H1 (cell line): ENCODE data around the gene RRBP1. TPM values are rescaled to one million over a fixed set of nuclear protein-coding genes. Genes with fewer than 3 reads are reported as not detected.

Source experiments
- CTCF ChIA-PET: fragments of 300-600 bp; sonication (Branson Sonifier 250); formaldehyde crosslinking; loops from one replicate; lab custom pipeline; 2021; ENCODE audit not compliant: partially characterized antibody; lab: Charles Lee
- POLR2A ChIA-PET: fragments of 300-600 bp; sonication (Branson Sonifier 250); formaldehyde crosslinking; loops from one replicate; lab custom pipeline; 2021; ENCODE audit warnings: inconsistent platforms; ENCODE audit not compliant: partially characterized antibody; lab: Charles Lee
- DNase-seq, 2 experiments: peaks; one replicate each; pipeline versions ENCODE4 v3.0.0 to v3.0.0-alpha.2; 2010 to 2022; ENCODE audit warnings: low spot score in 2 of 2, low read depth in 1 of 2, mixed read lengths in 1 of 2
- FAIRE-seq: peaks from 2 replicates; lab custom pipeline; 2011; peaks lifted over from hg19 to GRCh38; lab: Jason Lieb, UNC
- H2AFZ ChIP-seq: 2 replicates; pipeline ENCODE4 v1.8.1; 2012; ENCODE audit warnings: low read length, inconsistent platforms
- H2AK5ac ChIP-seq: 2 replicates; pipeline ENCODE4 v1.6.1; 2013; ENCODE audit warnings: low read depth, low read length
- H2BK120ac ChIP-seq: replicated peaks from 2 replicates; pipeline ENCODE3; 2013; ENCODE audit warnings: low read depth, low read length, inconsistent platforms
- H2BK12ac ChIP-seq: 2 replicates; pipeline ENCODE4 v1.6.1; 2013; ENCODE audit warnings: low read depth, low read length
- H2BK15ac ChIP-seq: 2 replicates; pipeline ENCODE4 v1.6.1; 2013; ENCODE audit warnings: low read length
- H2BK20ac ChIP-seq: 2 replicates; pipeline ENCODE4 v1.6.1; 2013; ENCODE audit warnings: low read length
- H2BK5ac ChIP-seq: 2 replicates; pipeline ENCODE4 v1.6.1; 2013; ENCODE audit warnings: low read depth, low read length
- H3K14ac ChIP-seq: 2 replicates; pipeline ENCODE4 v1.6.1; 2013; ENCODE audit warnings: inconsistent platforms; ENCODE audit not compliant: insufficient read length
- H3K18ac ChIP-seq: 2 replicates; pipeline ENCODE4 v1.6.1; 2013; ENCODE audit warnings: low read length; ENCODE audit errors: extremely low read depth
- H3K23ac ChIP-seq: 2 replicates; pipeline ENCODE4 v1.6.1; 2013; ENCODE audit warnings: inconsistent platforms; ENCODE audit not compliant: insufficient read length
- H3K23me2 ChIP-seq: 2 replicates; pipeline ENCODE4 v1.6.1; 2013; ENCODE audit warnings: low read depth, low read length
- H3K27ac ChIP-seq: 2 replicates; pipeline ENCODE4 v1.6.1; 2011; ENCODE audit warnings: low read depth, low read length, inconsistent platforms
- H3K27me3 ChIP-seq, 4 experiments: replicated peaks in 1 of 4; 1 replicate in 1 of 4; 2 replicates in 3 of 4; pipeline versions ENCODE4 v1.6.1 to v1.8.1; 2011 to 2013; ENCODE audit warnings: low read length in 3 of 4, mild to moderate bottlenecking in 3 of 4, inconsistent platforms in 2 of 4, mixed read lengths in 2 of 4, moderate library complexity in 1 of 4; ENCODE audit not compliant: control insufficient read depth in 3 of 4, insufficient read depth in 3 of 4; ENCODE audit errors: extremely low read depth in 1 of 4
- H3K36me3 ChIP-seq, 4 experiments: 2 replicates each; pipeline versions ENCODE4 v1.6.1 to v1.8.1; 2011 to 2013; ENCODE audit warnings: mild to moderate bottlenecking in 4 of 4, low read length in 3 of 4, moderate library complexity in 2 of 4, control low read depth in 1 of 4, inconsistent platforms in 1 of 4; ENCODE audit not compliant: insufficient read depth in 4 of 4, control insufficient read depth in 2 of 4
- H3K4ac ChIP-seq: replicated peaks from 2 replicates; pipeline ENCODE3; 2013; ENCODE audit warnings: low read length, low read depth, mixed read lengths, inconsistent platforms; ENCODE audit not compliant: insufficient read length
- H3K4me1 ChIP-seq, 4 experiments: replicated peaks in 1 of 4; 1 replicate in 1 of 4; 2 replicates in 3 of 4; pipeline versions ENCODE4 v1.6.1 to v1.8.1; 2011 to 2013; ENCODE audit warnings: low read length in 3 of 4, inconsistent platforms in 2 of 4, mixed read lengths in 1 of 4; ENCODE audit not compliant: insufficient read depth in 4 of 4, control insufficient read depth in 3 of 4
- H3K4me2 ChIP-seq, 2 experiments: 2 replicates each; pipeline versions ENCODE4 v1.6.1 to v1.8.1; 2011 to 2013; ENCODE audit warnings: low read depth in 2 of 2, low read length in 2 of 2, control low read depth in 1 of 2, inconsistent platforms in 1 of 2, mild to moderate bottlenecking in 1 of 2; ENCODE audit not compliant: insufficient read depth in 1 of 2
- H3K4me3 ChIP-seq, 4 experiments: fragments of 200-600, 300-600 bp in 1 of 4; sonication (generic), shearing (Covaris generic), sonication (Bioruptor Twin) in 1 of 4; 2 replicates each; pipeline versions ENCODE4 v1.5.1 to v1.8.1; 2011 to 2016; ENCODE audit warnings: low read length in 4 of 4, low read depth in 3 of 4, control low read depth in 2 of 4, inconsistent platforms in 2 of 4, mild to moderate bottlenecking in 2 of 4, mixed read lengths in 1 of 4, moderate library complexity in 1 of 4; ENCODE audit not compliant: insufficient read depth in 2 of 4; ENCODE audit errors: extremely low read depth in 1 of 4
- H3K56ac ChIP-seq: replicated peaks from 2 replicates; pipeline ENCODE3; 2013; ENCODE audit warnings: low read depth, mild to moderate bottlenecking, mixed read lengths, low read length, inconsistent platforms; ENCODE audit not compliant: insufficient read length
- H3K79me1 ChIP-seq: 2 replicates; pipeline ENCODE4 v1.6.1; 2013; ENCODE audit warnings: low read depth, low read length, control low read depth
- H3K79me2 ChIP-seq, 2 experiments: 2 replicates each; pipeline versions ENCODE4 v1.6.1 to v1.8.1; 2012 to 2013; ENCODE audit warnings: low read length in 2 of 2, mild to moderate bottlenecking in 2 of 2, inconsistent platforms in 1 of 2; ENCODE audit not compliant: insufficient read depth in 2 of 2, control insufficient read depth in 1 of 2
- H3K9ac ChIP-seq, 4 experiments: replicated peaks in 1 of 4; 1 replicate in 1 of 4; 2 replicates in 3 of 4; pipeline versions ENCODE4 v1.6.1 to v1.8.1; 2011 to 2013; ENCODE audit warnings: low read depth in 3 of 4, low read length in 3 of 4, control low read depth in 2 of 4, mild to moderate bottlenecking in 2 of 4, moderate library complexity in 2 of 4, inconsistent platforms in 1 of 4; ENCODE audit errors: extremely low read depth in 1 of 4
- H3K9me3 ChIP-seq, 2 experiments: 2 replicates each; pipeline versions ENCODE4 v1.6.1 to v1.8.1; 2012 to 2013; ENCODE audit warnings: mild to moderate bottlenecking in 2 of 2, moderate library complexity in 2 of 2, control low read depth in 1 of 2, inconsistent platforms in 1 of 2, low read depth in 1 of 2, low read length in 1 of 2, mixed read lengths in 1 of 2; ENCODE audit not compliant: insufficient read depth in 2 of 2
- H4K20me1 ChIP-seq, 2 experiments: replicated peaks in 1 of 2; 2 replicates each; pipeline versions ENCODE3 to v1.8.1; 2011 to 2013; ENCODE audit warnings: inconsistent platforms in 2 of 2, low read length in 2 of 2, mild to moderate bottlenecking in 1 of 2; ENCODE audit not compliant: insufficient read depth in 2 of 2, control insufficient read depth in 1 of 2
- H4K5ac ChIP-seq: 2 replicates; pipeline ENCODE4 v1.6.1; 2013; ENCODE audit warnings: low read length, low read depth, mixed read lengths, inconsistent platforms; ENCODE audit not compliant: insufficient read length
- H4K8ac ChIP-seq: 2 replicates; pipeline ENCODE4 v1.8.0; 2013; ENCODE audit warnings: mild to moderate bottlenecking, moderate library complexity, low read length, inconsistent platforms; ENCODE audit not compliant: insufficient read depth; ENCODE audit errors: extremely low read depth
- H4K91ac ChIP-seq: replicated peaks from 2 replicates; pipeline ENCODE3; 2013; ENCODE audit warnings: low read length, mixed read lengths, inconsistent platforms; ENCODE audit not compliant: insufficient read length
- HDAC2 ChIP-seq, 2 experiments: fragments of 300-600 bp in 1 of 2; sonication (generic) in 1 of 2; IDR thresholded peaks; 2 replicates each; pipeline ENCODE4 v1.6.1; 2011 to 2012; ENCODE audit warnings: low read depth in 2 of 2, low read length in 2 of 2, mild to moderate bottlenecking in 2 of 2, moderate library complexity in 2 of 2, borderline replicate concordance in 1 of 2, inconsistent platforms in 1 of 2
- JUN ChIP-seq: IDR thresholded peaks from 2 replicates; pipeline ENCODE4 v1.6.1; 2011; ENCODE audit warnings: low read depth, mild to moderate bottlenecking, improper control_type of control experiment, low read length
- NRF1 ChIP-seq: IDR thresholded peaks from 2 replicates; pipeline ENCODE4 v1.6.1; 2011; ENCODE audit warnings: mild to moderate bottlenecking, low read depth, low read length, improper control_type of control experiment
- SIX5 ChIP-seq: IDR thresholded peaks from 2 replicates; pipeline ENCODE4 v1.6.1; 2011; ENCODE audit warnings: mild to moderate bottlenecking, low read depth, low read length
- SP1 ChIP-seq: IDR thresholded peaks from 2 replicates; pipeline ENCODE4 v1.6.1; 2011; ENCODE audit warnings: low read depth, low read length
- WGBS, 2 experiments: shearing (Covaris generic) in 1 of 2; methylation state at CpG; one replicate each; pipeline versions ENCODE4 v1.1.6 to v1.1.7; 2013 to 2015; ENCODE audit warnings: low lambda C conversion rate in 2 of 2, mixed read lengths in 2 of 2, inconsistent platforms in 1 of 2, low coverage in 1 of 2, missing lambda C conversion rate in 1 of 2; ENCODE audit not compliant: insufficient replicate concordance in 2 of 2, insufficient coverage in 1 of 2, insufficient read length in 1 of 2; ENCODE audit errors: extremely low coverage in 1 of 2, missing lambda C conversion rate in 1 of 2; 5-methylcytosine and 5-hydroxymethylcytosine counted together
- polyA plus RNA-seq, 7 experiments: library from polyadenylated mRNA; depleted of rRNA in 3 of 7; stranded (reverse) in 5 of 7; unstranded in 2 of 7; fragments of >200 nt in 5 of 7; fragments of 200-250 nt in 2 of 7; gene quantifications; 1 replicate in 5 of 7; 2 replicates in 1 of 7; 4 replicates in 1 of 7; pipeline versions ENCODE4 v1.2.1 to v1.2.3, GENCODE V29; 2011 to 2013; ENCODE audit warnings: missing spikeins in 2 of 7, mixed read lengths in 2 of 7
- total RNA-seq: library from RNA; stranded (reverse); fragmentation: NEBNext Ultra II Directional; extraction: Animal tissue kit (Norgen Biotek cat#: 25700); gene quantifications from 2 replicates; pipeline ENCODE4 v1.2.1, GENCODE V29; 2021

The RRBP1 gene
- total and polyA plus RNA-seq, 2 of the 8 experiments (the other 6 are each of a cell fraction or from before 2014, with no cell fraction given), result 15.9 to 157 TPM

DNA sequence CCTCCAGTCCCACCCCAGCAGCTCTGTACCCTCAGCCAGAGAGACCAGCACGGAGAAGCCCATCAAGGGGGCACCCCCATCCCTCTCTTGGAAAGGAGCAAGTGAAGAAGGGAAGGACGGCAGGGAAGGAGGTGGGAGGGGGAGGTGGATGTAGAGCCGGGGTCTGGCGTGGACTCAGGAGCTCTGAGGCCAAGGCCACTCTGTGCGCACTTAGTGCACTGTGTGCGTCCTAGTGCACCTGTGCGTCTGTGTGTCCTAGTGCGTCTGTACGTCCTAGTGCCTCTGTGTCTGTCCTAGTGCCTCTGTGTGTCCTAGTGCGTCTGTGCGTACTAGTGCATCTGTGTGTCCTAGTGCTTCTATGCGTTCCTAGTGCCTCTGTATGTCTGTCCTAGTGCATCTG lies 58.0 kb downstream of the RRBP1 start:
- CTCF ChIA-PET, result interaction anchor here (0.7 to 1.1 kb wide), 2 partner anchors 11 to 312 kb away, joined by 3 read pairs; no protein-coding TSS in a partner anchor

More for the DNA sequence above, 58.0 kb downstream of the RRBP1 start:
- H2BK20ac ChIP-seq, result no peak overlapping the region
- H3K27ac ChIP-seq, result no peak overlapping the region
- no peak overlapping the region for H3K56ac ChIP-seq
- H2BK120ac ChIP-seq, result no peak overlapping the region
- H2BK12ac ChIP-seq, result no peak overlapping the region
- no peak overlapping the region for H3K4me2 ChIP-seq
- no peak overlapping the region for H4K5ac ChIP-seq
- POLR2A ChIA-PET, result interaction anchor here (1.7 kb wide), 1 partner anchor 11 kb away, joined by 6 read pairs; no protein-coding TSS in a partner anchor
- no peaks in the 10 kb centered on the region for H3K4me1 ChIP-seq
- H3K9ac ChIP-seq, result no peak overlapping the region
- no peaks in the 10 kb centered on the region for H3K79me2 ChIP-seq
- WGBS, 2 experiments, result 94% methylated on average over 12 of the region's 12 CpGs; no CpG with 5 or more reads in 1 of the 2 experiments
- H3K79me1 ChIP-seq, result no peaks in the 10 kb centered on the region
- no peak overlapping the region for H3K18ac ChIP-seq
- no peak overlapping the region for H3K4ac ChIP-seq
- H4K8ac ChIP-seq, result no peak overlapping the region
- no peak overlapping the region for H2BK5ac ChIP-seq
- no peak overlapping the region for H2AK5ac ChIP-seq
- H3K23me2 ChIP-seq, result no peaks in the 10 kb centered on the region
- H2AFZ ChIP-seq, result no peak overlapping the region
- no peak for TF ChIP-seq SP1
- TF ChIP-seq NRF1, result no peak
- no peak for TF ChIP-seq JUN
- no peak for TF ChIP-seq SIX5
- no peak for TF ChIP-seq HDAC2 (IDR thresholded peaks at IDR 0.05; ENCODE audit: borderline replicate concordance in 1 of 2, low read depth in 2 of 2, low read length in 2 of 2)
- no peak for FAIRE-seq
- H3K9me3 ChIP-seq, result no peaks in the 10 kb centered on the region
- H4K20me1 ChIP-seq, result peaks cover 0 to 6% of the 10 kb centered on the region in 2 experiments
- H3K27me3 ChIP-seq, result no peaks in the 10 kb centered on the region
- H3K36me3 ChIP-seq, result peaks cover 13 to 76% (median 39%) of the 10 kb centered on the region in 4 experiments
- H3K4me3 ChIP-seq, result no peak overlapping the region
- no peak overlapping the region for H2BK15ac ChIP-seq
- no peak for DNase-seq
- H3K23ac ChIP-seq, result no peak overlapping the region
- H3K14ac ChIP-seq, result no peak overlapping the region
- H4K91ac ChIP-seq, result no peak overlapping the region
